Breast epithelium (tissue), 4 donors: Measurements from ENCODE around the gene ZNF184. TPM values are rescaled to one million over a fixed set of nuclear protein-coding genes. Genes with fewer than 3 reads are reported as not detected.

Experiments used
- DNase-seq, 2 donors: peaks; one replicate each; pipeline ENCODE4 v3.0.0-alpha.2; 2019; ENCODE audit warnings: low spot score in 2 of 2
- H3K27ac ChIP-seq, 2 donors: fragments of 200-600 bp; sonication (generic) in 1 of 2; one replicate each; pipeline ENCODE4 v1.5.1; 2016 to 2019; ENCODE audit warnings: mild to moderate bottlenecking in 1 of 2
- H3K27me3 ChIP-seq, 2 donors: fragments of 200-600 bp; sonication (generic) in 1 of 2; one replicate each; pipeline versions ENCODE4 v1.5.1 to v1.6.0; 2017 to 2019; ENCODE audit warnings: control low read depth in 1 of 2, mild to moderate bottlenecking in 1 of 2
- H3K36me3 ChIP-seq: fragments of 200-600 bp; one replicate; pipeline ENCODE4 v1.5.1; 2019
- H3K4me1 ChIP-seq, 2 donors: fragments of 200-600 bp; sonication (generic); one replicate each; pipeline ENCODE4 v1.5.1; 2016 to 2019; ENCODE audit warnings: control low read depth in 1 of 2
- H3K4me3 ChIP-seq, 3 donors: fragments of 200-600 bp; sonication (generic); 1 replicate in 2 of 3; 2 replicates in 1 of 3; pipeline ENCODE4 v1.5.1; 2016 to 2019; ENCODE audit warnings: mild to moderate bottlenecking in 3 of 3, moderate library complexity in 2 of 3
- H3K9me3 ChIP-seq, 2 donors: fragments of 200-600 bp; sonication (generic) in 1 of 2; one replicate each; pipeline ENCODE4 v1.5.1; 2016 to 2019; ENCODE audit warnings: control low read depth in 1 of 2
- POLR2A ChIP-seq: fragments of 450-650 bp; IDR thresholded peaks from one replicate; pipeline ENCODE4 v1.6.1; 2016; ENCODE audit warnings: antibody characterized with exemption, mild to moderate bottlenecking, moderate library complexity
- POLR2AphosphoS5 ChIP-seq, 3 donors: sonication (generic); formaldehyde crosslinking; IDR thresholded peaks; one replicate each; pipeline ENCODE4 v1.6.1; 2017; ENCODE audit warnings: antibody characterized with exemption in 3 of 3
- intact Hi-C: fragments of 100-400 bp; cut with DNase I; formaldehyde crosslinking; loops from one replicate; pipeline ENCODE4 v1.15.1; 2023; ENCODE audit warnings: low total_unique reads
- total RNA-seq, 3 donors: library from RNA; depleted of rRNA; stranded (reverse); fragments of >200 nt; gene quantifications; one replicate each; pipeline ENCODE4 v1.1.0, GENCODE V29; 2016
- TF ChIP-seq, protein P1 (sequence below), 3 donors: fragments of 450-650 bp; IDR thresholded peaks; one replicate each; pipeline ENCODE4 v1.5.1; 2016 to 2017; ENCODE audit warnings: antibody characterized with exemption in 3 of 3, mild to moderate bottlenecking in 3 of 3, moderate library complexity in 3 of 3

ZNF184 gene
- 10 to 100 TPM in 1 of 3 donors, 1 to 10 TPM in 2; 3.8 to 13.3 (median 9.2) TPM for total RNA-seq

DNA sequence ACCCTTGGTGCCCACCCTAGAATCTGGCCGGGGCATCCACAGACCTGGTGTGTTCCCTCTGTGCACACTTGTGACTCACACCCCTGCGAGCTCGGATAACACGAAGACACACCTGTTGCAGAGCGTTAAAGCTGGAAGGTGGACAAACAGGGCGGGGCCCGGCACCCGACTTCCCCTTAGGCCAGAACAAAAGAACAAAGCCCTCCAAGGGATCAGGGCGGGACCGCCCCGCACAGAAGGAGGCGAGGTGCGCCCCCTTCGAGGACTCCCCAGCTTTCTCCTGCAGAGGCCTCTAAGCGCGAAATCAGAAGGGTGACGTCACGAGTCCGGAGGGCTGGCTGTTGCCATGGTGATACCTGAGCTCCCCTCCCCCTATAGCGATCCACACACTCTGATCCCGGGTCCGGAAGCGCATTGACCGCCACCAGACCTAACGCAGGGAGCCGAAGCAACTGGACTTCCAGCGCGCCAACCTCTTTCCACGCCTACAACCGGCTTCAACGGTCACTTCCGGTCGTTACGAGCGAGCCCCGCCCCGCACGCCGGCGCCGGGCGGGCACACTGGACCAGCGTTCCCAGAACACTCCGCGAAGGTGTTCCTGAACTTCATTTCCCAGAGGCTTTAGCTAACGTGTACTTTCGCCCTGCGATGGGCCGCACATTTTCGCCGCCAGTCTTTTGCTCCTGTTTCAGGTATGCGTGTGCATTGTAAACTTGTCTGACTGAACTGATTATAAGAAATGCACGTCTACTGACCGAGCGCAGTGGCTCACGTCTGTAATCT, at the start of gene ZNF184:
ZNF184 (minus strand) TSS at position 489 of the 784 bp plus-strand sequence. CDS start 811 bp downstream, outside the sequence.
- no peaks in the 10 kb centered on the region for H3K9me3 ChIP-seq
- H3K36me3 ChIP-seq = no peaks in the 10 kb centered on the region
- intact Hi-C loops = no loop called here
- peak within 1 kb of the TSS; percentile 84 to 94 (median 84) for H3K4me3 ChIP-seq
- H3K4me1 ChIP-seq = peaks cover 0 to 5% of the 10 kb centered on the region in 2 donors
- H3K27me3 ChIP-seq = no peaks in the 10 kb centered on the region
- peak; percentile 93 to 96 for DNase-seq
- peak; percentile 81 to 90 (median 85) for TF ChIP-seq POLR2AphosphoS5 (IDR thresholded peaks at IDR 0.05)
- TF ChIP-seq, protein P1, sequence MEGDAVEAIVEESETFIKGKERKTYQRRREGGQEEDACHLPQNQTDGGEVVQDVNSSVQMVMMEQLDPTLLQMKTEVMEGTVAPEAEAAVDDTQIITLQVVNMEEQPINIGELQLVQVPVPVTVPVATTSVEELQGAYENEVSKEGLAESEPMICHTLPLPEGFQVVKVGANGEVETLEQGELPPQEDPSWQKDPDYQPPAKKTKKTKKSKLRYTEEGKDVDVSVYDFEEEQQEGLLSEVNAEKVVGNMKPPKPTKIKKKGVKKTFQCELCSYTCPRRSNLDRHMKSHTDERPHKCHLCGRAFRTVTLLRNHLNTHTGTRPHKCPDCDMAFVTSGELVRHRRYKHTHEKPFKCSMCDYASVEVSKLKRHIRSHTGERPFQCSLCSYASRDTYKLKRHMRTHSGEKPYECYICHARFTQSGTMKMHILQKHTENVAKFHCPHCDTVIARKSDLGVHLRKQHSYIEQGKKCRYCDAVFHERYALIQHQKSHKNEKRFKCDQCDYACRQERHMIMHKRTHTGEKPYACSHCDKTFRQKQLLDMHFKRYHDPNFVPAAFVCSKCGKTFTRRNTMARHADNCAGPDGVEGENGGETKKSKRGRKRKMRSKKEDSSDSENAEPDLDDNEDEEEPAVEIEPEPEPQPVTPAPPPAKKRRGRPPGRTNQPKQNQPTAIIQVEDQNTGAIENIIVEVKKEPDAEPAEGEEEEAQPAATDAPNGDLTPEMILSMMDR (IDR thresholded peaks at IDR 0.05) = peak in 1 of 3 donors; percentile 18
- TF ChIP-seq POLR2A = peak; percentile 42
- H3K27ac ChIP-seq = peak within 1 kb of the TSS; percentile 94 to 97

DNA sequence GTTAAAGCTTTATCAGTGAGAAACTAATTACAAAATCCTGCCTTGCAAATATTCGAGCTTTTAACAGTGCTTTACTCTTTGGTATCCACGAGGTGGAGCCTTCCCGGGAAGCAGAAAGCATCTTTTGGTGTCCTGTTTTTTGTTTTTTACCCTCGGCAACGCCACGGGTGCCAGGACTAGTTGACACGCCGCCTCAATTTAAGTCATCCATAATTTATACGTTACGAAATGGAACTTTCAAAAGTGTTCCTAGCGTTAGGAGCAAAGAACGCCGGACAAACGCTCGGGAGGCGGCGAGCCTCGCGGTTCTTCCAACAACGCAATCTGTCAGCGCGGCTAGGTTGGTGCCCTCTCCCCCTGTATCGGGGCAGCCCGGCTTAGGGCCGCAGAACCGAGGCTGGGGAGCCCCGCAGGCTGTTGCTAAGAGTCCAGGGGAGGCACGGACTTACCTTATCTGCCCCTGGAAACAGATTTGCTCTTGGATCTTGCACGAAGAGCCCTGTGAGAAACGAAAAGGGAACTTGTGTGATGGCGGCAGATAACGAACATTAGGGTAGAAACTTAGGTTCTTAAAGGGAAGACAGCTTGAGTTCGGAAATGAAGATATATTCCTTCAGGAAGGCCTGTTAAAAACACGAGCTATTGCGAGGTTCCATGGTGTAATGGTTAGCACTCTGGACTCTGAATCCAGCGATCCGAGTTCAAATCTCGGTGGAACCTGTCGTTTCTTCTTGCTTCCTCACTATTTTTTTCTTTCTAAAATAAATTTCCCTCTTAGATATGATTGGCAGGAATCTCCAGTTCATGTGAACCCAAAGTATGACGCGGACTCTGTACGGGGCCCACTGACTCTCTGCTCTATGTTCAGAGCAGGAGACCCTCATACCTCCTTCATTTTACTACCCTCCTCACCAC, 46.2 kb upstream of the ZNF184 start:
- H3K36me3 ChIP-seq = no peaks in the 10 kb centered on the region
- intact Hi-C loops = no loop called here
- peak in 1 of 2 donors; percentile 49 for DNase-seq
- H3K9me3 ChIP-seq = no peaks in the 10 kb centered on the region
- TF ChIP-seq, protein P1 (IDR thresholded peaks at IDR 0.05) = peak; percentile 22 to 64 (median 62)
- TF ChIP-seq POLR2A (no peak), POLR2AphosphoS5 (IDR thresholded peaks at IDR 0.05) (peak in 2 of 3 donors; percentile 47 to 64)
- peaks cover 0 to 6% of the 10 kb centered on the region in 2 donors for H3K27me3 ChIP-seq
- H3K4me1 ChIP-seq = no peaks in the 10 kb centered on the region
- H3K4me3 ChIP-seq = peak overlapping the region; percentile 75 to 84 (median 79)
- H3K27ac ChIP-seq = peak overlapping the region; percentile 93 to 94

DNA sequence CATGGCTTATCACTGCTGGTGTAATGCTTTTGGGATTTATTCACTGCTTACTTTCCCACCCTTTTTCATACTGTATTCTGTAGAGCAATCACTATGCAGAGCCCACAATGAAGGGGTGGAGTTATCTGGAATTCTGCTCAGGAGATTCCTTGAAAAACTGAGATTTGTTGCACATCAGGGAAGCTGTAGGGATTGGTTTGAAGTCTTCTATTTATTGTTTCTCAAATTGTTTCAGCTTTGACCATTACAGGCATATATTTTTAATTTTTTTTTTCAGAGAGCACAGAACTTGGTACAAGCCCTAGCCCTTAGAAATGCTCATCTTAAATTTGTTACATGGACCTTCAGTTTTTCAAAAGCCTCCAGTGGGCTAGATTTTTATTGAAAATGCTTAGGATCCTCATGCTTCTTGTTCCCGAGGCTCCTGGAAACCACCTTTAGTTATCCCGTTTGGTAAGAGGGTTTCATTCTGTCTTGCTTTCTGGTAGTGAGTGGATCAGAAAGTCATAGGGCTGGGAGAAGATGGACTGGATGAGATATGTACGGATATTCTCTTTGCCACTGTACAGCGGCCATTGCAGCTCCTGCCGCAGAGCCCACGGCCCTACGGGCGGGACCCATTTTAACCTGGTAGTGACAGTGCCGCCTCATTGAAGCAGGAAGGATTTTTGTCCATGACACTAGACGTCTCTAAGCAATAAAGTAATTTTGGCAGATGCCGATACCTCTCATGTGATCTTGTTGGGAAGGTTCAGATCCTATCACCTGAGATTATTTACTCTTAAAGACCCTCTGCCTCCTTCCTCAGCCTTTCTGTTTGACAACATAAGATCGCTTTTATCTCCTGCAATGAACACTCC, 45.3 kb upstream of the ZNF184 start:
- H3K27me3 ChIP-seq = peaks cover 0 to 15% of the 10 kb centered on the region in 2 donors
- H3K4me1 ChIP-seq = no peaks in the 10 kb centered on the region
- DNase-seq = no peak
- peak overlapping the region; percentile 75 to 84 (median 79) for H3K4me3 ChIP-seq
- H3K9me3 ChIP-seq = no peaks in the 10 kb centered on the region
- H3K27ac ChIP-seq = peak overlapping the region; percentile 93 to 94
- TF ChIP-seq POLR2AphosphoS5 (IDR thresholded peaks at IDR 0.05) (no peak), POLR2A (no peak)
- TF ChIP-seq, protein P1 (IDR thresholded peaks at IDR 0.05) = no peak
- H3K36me3 ChIP-seq = no peaks in the 10 kb centered on the region
- intact Hi-C loops = no loop called here

DNA sequence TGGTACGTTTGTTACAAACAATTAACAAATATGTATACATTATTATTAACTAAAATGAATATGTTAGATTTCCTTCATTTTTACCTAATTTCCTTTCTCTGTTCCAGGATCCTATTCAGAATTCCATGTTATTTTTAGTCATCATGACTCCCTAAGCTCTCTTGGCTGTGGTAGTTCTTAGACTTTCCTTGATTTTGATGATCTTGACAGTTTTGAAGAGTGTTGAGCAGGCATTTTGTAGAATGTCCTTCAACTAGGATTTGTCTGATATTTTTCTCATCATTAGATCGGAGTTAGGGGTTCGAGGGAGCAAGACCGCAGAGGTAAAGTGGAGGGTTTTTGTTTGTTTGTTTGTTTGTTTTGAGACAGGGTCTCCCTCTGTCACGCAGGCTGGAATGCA, 44.3 kb upstream of the ZNF184 start:
- Histone ChIP-seq H3K9me3 (no peaks in the 10 kb centered on the region), H3K27ac (no peak overlapping the region), H3K27me3 (peaks cover 0 to 25% of the 10 kb centered on the region in 2 donors), H3K36me3 (no peaks in the 10 kb centered on the region), H3K4me1 (no peaks in the 10 kb centered on the region), H3K4me3 (no peak overlapping the region)
- DNase-seq = no peak
- intact Hi-C loops = no loop called here
- no peak for TF ChIP-seq POLR2AphosphoS5 (IDR thresholded peaks at IDR 0.05)
